GM12891 (cell line): Measurements from ENCODE around the gene BPIFB4.

Experiments used
- POLR2A ChIP-seq: IDR thresholded peaks from 2 replicates; pipeline ENCODE4 v1.6.1; 2011; ENCODE audit warnings: low read depth, low read length, control low read depth
- POU2F2 ChIP-seq: IDR thresholded peaks from 2 replicates; pipeline ENCODE4 v1.6.1; 2011; ENCODE audit warnings: low read depth, mild to moderate bottlenecking, control low read depth, low read length, moderate library complexity
- SPI1 ChIP-seq: IDR thresholded peaks from 2 replicates; pipeline ENCODE4 v1.6.1; 2011; ENCODE audit warnings: low read depth, low read length, control low read depth
- TAF1 ChIP-seq: IDR thresholded peaks from 2 replicates; pipeline ENCODE4 v1.6.1; 2011; ENCODE audit warnings: low read depth, low read length, control low read depth

GRCh38 chr20:33037456-33037855 is 42.0 kb upstream of the BPIFB4 start:
- TF ChIP-seq POLR2A = no peak
- TF ChIP-seq TAF1 = no peak
- no peak for TF ChIP-seq SPI1
- TF ChIP-seq POU2F2 = no peak
